EH (cell line): ENCODE results near the gene C2CD5.

Experiments used
- DNase-seq: peaks from one replicate; pipeline ENCODE4 v3.0.0-alpha.2; 2015; ENCODE audit warnings: low read depth

The C2CD5 gene

GRCh38 chr12:22414742-22415141 lies 129.6 kb downstream of the C2CD5 start:
- no peak for DNase-seq

GRCh38 chr12:22413592-22413991 lies 130.8 kb downstream of the C2CD5 start:
- no peak for DNase-seq

- DNase-seq, result no peak
Observed at GRCh38 chr12:22412581-22412980, 131.8 kb downstream of the C2CD5 start.

GRCh38 chr12:22410486-22410885 lies 133.9 kb downstream of the C2CD5 start:
- DNase-seq, result no peak

- no peak for DNase-seq
Observed at GRCh38 chr12:22409377-22410164, 134.8 kb downstream of the C2CD5 start.

- DNase-seq, result no peak
Observed at GRCh38 chr12:22408610-22409376, 135.5 kb downstream of the C2CD5 start.

GRCh38 chr12:22407397-22407796 lies 136.9 kb downstream of the C2CD5 start:
- DNase-seq, result no peak

GRCh38 chr12:22406627-22407026 lies 137.7 kb downstream of the C2CD5 start:
- DNase-seq, result no peak

- DNase-seq, result no peak
Observed at GRCh38 chr12:22399464-22400180, 144.7 kb downstream of the C2CD5 start.
